A673 (cell line): Measurements from ENCODE around the gene TGM2.

ENCODE experiments used
- EZH2 ChIP-seq: fragments of 200-600 bp; sonication (generic); IDR thresholded peaks from 2 replicates; pipeline ENCODE4 v1.6.1; 2017; ENCODE audit warnings: borderline replicate concordance, low read depth, mild to moderate bottlenecking, mixed read lengths, antibody characterized with exemption, low read length; ENCODE audit not compliant: poor library complexity, severe bottlenecking
- TF ChIP-seq, protein P1 (sequence below): fragments of 300-800, 200-600 bp; sonication (generic); conservative IDR thresholded peaks from 2 replicates; pipeline ENCODE4 v1.5.1; 2017; ENCODE audit warnings: low read depth, mild to moderate bottlenecking, antibody characterized with exemption, low read length, moderate library complexity, mixed read lengths

DNA sequence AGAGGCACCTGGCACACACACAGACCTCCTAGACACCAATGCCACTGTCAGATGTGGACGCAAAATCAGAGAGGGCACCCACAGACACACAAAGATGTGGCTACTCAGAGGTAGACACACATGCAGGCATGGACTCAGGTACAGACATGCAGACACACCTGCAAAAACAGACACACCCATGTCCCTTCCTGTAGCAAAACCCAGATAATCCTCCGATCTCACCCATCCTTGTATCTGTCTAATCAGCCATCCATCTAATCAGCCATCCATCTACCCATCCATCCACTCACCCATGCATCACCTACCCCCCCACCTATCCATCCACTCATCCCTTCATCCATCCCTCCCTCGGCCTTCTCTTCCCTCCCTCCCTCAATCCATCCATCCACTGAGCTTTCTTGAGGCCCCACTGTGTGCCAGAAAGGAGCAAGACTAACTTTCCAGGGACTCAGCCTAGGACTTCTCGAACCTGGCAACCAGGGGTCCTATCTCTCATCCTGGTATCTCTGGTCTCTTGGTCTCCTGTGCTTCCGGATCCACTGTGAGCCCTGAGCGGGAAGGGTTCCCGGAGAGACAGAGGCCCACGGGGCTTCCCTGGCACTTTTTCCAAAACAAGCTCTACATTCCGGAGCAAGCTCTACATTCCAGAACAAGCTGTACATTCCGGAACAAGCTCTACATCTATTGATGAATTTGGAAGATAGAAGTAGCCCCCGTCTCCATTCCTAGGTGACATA, 1.1 kb upstream of the TGM2 start:
- TF ChIP-seq, protein P1, sequence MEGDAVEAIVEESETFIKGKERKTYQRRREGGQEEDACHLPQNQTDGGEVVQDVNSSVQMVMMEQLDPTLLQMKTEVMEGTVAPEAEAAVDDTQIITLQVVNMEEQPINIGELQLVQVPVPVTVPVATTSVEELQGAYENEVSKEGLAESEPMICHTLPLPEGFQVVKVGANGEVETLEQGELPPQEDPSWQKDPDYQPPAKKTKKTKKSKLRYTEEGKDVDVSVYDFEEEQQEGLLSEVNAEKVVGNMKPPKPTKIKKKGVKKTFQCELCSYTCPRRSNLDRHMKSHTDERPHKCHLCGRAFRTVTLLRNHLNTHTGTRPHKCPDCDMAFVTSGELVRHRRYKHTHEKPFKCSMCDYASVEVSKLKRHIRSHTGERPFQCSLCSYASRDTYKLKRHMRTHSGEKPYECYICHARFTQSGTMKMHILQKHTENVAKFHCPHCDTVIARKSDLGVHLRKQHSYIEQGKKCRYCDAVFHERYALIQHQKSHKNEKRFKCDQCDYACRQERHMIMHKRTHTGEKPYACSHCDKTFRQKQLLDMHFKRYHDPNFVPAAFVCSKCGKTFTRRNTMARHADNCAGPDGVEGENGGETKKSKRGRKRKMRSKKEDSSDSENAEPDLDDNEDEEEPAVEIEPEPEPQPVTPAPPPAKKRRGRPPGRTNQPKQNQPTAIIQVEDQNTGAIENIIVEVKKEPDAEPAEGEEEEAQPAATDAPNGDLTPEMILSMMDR, result no peak
- no peak for TF ChIP-seq EZH2
